CD14-positive monocyte (primary cell): Measurements from ENCODE around the gene RPL7L1. TPM values are rescaled to one million over a fixed set of nuclear protein-coding genes. Genes with fewer than 3 reads are reported as not detected.
A peak's percentile ranks its signal among the peaks of the same experiment; 100 is the strongest.

Experiments
- DNase-seq, 3 donors: peaks; one replicate each; pipeline ENCODE4 v3.0.0-alpha.2; 2011 to 2022
- H2AFZ ChIP-seq: 2 replicates; pipeline ENCODE4 v1.6.0; 2012; ENCODE audit warnings: mild to moderate bottlenecking, low read depth, low read length, inconsistent platforms; ENCODE audit not compliant: insufficient read depth, poor library complexity, severe bottlenecking
- H3K27ac ChIP-seq, 2 donors: 1 replicate in 1 of 2; 2 replicates in 1 of 2; pipeline ENCODE4 v1.5.1; 2012 to 2013; ENCODE audit warnings: low read length in 2 of 2, control low read depth in 1 of 2, inconsistent platforms in 1 of 2, low read depth in 1 of 2, mild to moderate bottlenecking in 1 of 2
- H3K27me3 ChIP-seq, 2 donors: one replicate each; pipeline versions ENCODE4 v1.6.0 to v1.6.1; 2011 to 2013; ENCODE audit warnings: low read length in 2 of 2; ENCODE audit not compliant: control insufficient read depth in 2 of 2, insufficient read depth in 2 of 2
- H3K36me3 ChIP-seq, 2 donors: replicated peaks in 1 of 2; 1 replicate in 1 of 2; 2 replicates in 1 of 2; pipeline versions ENCODE4 v1.5.1 to v1.6.1; 2012 to 2013; ENCODE audit warnings: low read length in 2 of 2, control low read depth in 1 of 2, inconsistent platforms in 1 of 2, mild to moderate bottlenecking in 1 of 2; ENCODE audit not compliant: insufficient read depth in 2 of 2, control insufficient read depth in 1 of 2
- H3K4me1 ChIP-seq, 2 donors: 1 replicate in 1 of 2; 2 replicates in 1 of 2; pipeline versions ENCODE4 v1.5.1 to v1.6.1; 2012 to 2013; ENCODE audit warnings: low read length in 2 of 2, control low read depth in 1 of 2, inconsistent platforms in 1 of 2, mild to moderate bottlenecking in 1 of 2, moderate library complexity in 1 of 2; ENCODE audit not compliant: insufficient read depth in 2 of 2, control insufficient read depth in 1 of 2
- H3K4me2 ChIP-seq: replicated peaks from 2 replicates; pipeline ENCODE3; 2012; ENCODE audit warnings: low read length, moderate library complexity, mild to moderate bottlenecking; ENCODE audit not compliant: poor library complexity, severe bottlenecking; ENCODE audit errors: extremely low read depth
- H3K4me3 ChIP-seq, 3 experiments: fragments of 200-600 bp in 1 of 3; sonication (generic) in 1 of 3; replicated peaks in 1 of 3; 1 replicate in 2 of 3; 2 replicates in 1 of 3; pipeline ENCODE4 v1.5.1; 2011 to 2013; ENCODE audit warnings: low read length in 3 of 3, mild to moderate bottlenecking in 3 of 3, control low read depth in 2 of 3, low read depth in 2 of 3, inconsistent platforms in 1 of 3, moderate library complexity in 1 of 3
- H3K79me2 ChIP-seq: 2 replicates; pipeline ENCODE4 v1.6.0; 2012; ENCODE audit warnings: mild to moderate bottlenecking, control low read depth, inconsistent platforms, low read length, moderate library complexity; ENCODE audit not compliant: insufficient read depth
- H3K9ac ChIP-seq: 2 replicates; pipeline ENCODE4 v1.6.0; 2017; ENCODE audit warnings: low read length, mild to moderate bottlenecking; ENCODE audit not compliant: insufficient read depth, poor library complexity, severe bottlenecking
- H3K9me3 ChIP-seq, 2 donors: replicated peaks in 1 of 2; 1 replicate in 1 of 2; 2 replicates in 1 of 2; pipeline versions ENCODE4 v1.5.1 to v1.6.1; 2012 to 2013; ENCODE audit warnings: low read length in 2 of 2, control low read depth in 1 of 2; ENCODE audit not compliant: control insufficient read depth in 1 of 2, insufficient read depth in 1 of 2
- H4K20me1 ChIP-seq: 2 replicates; pipeline ENCODE4 v1.6.0; 2012; ENCODE audit warnings: mild to moderate bottlenecking, low read length, control low read depth, moderate library complexity; ENCODE audit not compliant: insufficient read depth
- H3K27ac Mint-ChIP-seq, 7 donors: one replicate each; pipeline ENCODE4 v1.8.0; 2020; ENCODE audit warnings: mild to moderate bottlenecking in 7 of 7, mixed read lengths in 7 of 7, moderate library complexity in 6 of 7, inconsistent platforms in 2 of 7
- H3K27me3 Mint-ChIP-seq, 3 donors: one replicate each; pipeline ENCODE4 v1.8.0; 2021 to 2022; ENCODE audit warnings: low read depth in 3 of 3, mild to moderate bottlenecking in 3 of 3, mixed read lengths in 3 of 3, moderate library complexity in 3 of 3, inconsistent platforms in 1 of 3
- H3K36me3 Mint-ChIP-seq, 2 donors: one replicate each; pipeline ENCODE4 v1.8.0; 2020; ENCODE audit warnings: mixed read lengths in 2 of 2, inconsistent platforms in 1 of 2, mild to moderate bottlenecking in 1 of 2
- H3K4me1 Mint-ChIP-seq: one replicate; pipeline ENCODE4 v1.8.0; 2020; ENCODE audit warnings: mild to moderate bottlenecking, mixed read lengths
- H3K4me3 Mint-ChIP-seq, 2 donors: one replicate each; pipeline ENCODE4 v1.8.0; 2020; ENCODE audit warnings: mild to moderate bottlenecking in 2 of 2, mixed read lengths in 2 of 2, moderate library complexity in 1 of 2
- H3K9me3 Mint-ChIP-seq, 7 donors: one replicate each; pipeline ENCODE4 v1.8.0; 2020 to 2022; ENCODE audit warnings: mixed read lengths in 7 of 7, mild to moderate bottlenecking in 6 of 7, moderate library complexity in 6 of 7, inconsistent platforms in 2 of 7
- WGBS: methylation state at CpG from one replicate; pipeline ENCODE4 v1.1.5; 2013; ENCODE audit warnings: missing lambda C conversion rate; ENCODE audit not compliant: insufficient coverage; 5-methylcytosine and 5-hydroxymethylcytosine counted together
- intact Hi-C, 2 donors: fragments of 100-400 bp; cut with micrococcal nuclease; formaldehyde crosslinking; loops; one replicate each; pipeline versions ENCODE4 v1.15.0 to v1.15.1; 2023
- polyA plus RNA-seq, 3 donors: library from polyadenylated mRNA; depleted of rRNA in 1 of 3; unstranded in 2 of 3; stranded (reverse) in 1 of 3; fragments of 300-500 nt in 2 of 3; fragments of >200 nt in 1 of 3; fragmentation: Illumina TruSeq in 2 of 3; gene quantifications; 1 replicate in 2 of 3; 2 replicates in 1 of 3; pipeline ENCODE4 v1.2.3, GENCODE V29; 2012 to 2021
- TF ChIP-seq, protein P1 (sequence below): fragments of 200-600 bp; IDR thresholded peaks from one replicate; pipeline ENCODE4 v1.8.0; 2022; ENCODE audit warnings: antibody characterized with exemption, mild to moderate bottlenecking

Gene RPL7L1
- polyA plus RNA-seq, 3 donors: 7.6 to 35.5 (median 29.7) TPM

DNA sequence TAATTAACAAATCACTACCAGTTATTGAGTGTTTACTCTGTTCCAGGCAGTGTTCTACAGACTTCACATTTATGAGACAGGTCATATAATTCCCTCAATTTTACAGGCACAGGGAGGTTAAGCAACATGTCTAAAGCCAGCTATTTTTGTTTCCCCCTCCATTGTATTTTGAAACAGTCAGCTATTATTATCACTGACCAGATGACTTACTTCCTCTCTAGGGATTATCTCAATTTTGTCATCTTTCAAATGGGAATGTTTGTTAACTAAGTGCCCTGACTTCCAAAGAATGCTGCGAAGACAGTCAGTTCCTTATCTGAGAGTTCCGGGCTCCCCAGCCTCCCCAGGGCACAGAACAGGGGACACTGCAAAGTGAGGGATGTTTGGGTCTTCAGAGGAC lies 44.2 kb downstream of the RPL7L1 start:
- DNase-seq: peak; percentile 24 to 58 (median 50)
- H3K9ac ChIP-seq: no peak overlapping the region
- no peaks in the 10 kb centered on the region for H3K27me3 ChIP-seq
- H3K36me3 ChIP-seq: no peaks in the 10 kb centered on the region
- peaks cover 3% of the 10 kb centered on the region for H3K79me2 ChIP-seq
- peak overlapping the region in 6 of 7 donors; percentile 31 to 81 (median 55) for H3K27ac Mint-ChIP-seq
- peaks cover 0 to 3% (median 0%) of the 10 kb centered on the region in 7 donors for H3K9me3 Mint-ChIP-seq
- H3K27me3 Mint-ChIP-seq: peaks cover 3 to 6% (median 4%) of the 10 kb centered on the region in 3 donors
- H4K20me1 ChIP-seq: peaks cover 3% of the 10 kb centered on the region
- no peak overlapping the region for H2AFZ ChIP-seq
- intact Hi-C loops: no loop called here
- peaks cover 34 to 37% of the 10 kb centered on the region in 2 donors for H3K4me1 ChIP-seq
- TF ChIP-seq, protein P1, sequence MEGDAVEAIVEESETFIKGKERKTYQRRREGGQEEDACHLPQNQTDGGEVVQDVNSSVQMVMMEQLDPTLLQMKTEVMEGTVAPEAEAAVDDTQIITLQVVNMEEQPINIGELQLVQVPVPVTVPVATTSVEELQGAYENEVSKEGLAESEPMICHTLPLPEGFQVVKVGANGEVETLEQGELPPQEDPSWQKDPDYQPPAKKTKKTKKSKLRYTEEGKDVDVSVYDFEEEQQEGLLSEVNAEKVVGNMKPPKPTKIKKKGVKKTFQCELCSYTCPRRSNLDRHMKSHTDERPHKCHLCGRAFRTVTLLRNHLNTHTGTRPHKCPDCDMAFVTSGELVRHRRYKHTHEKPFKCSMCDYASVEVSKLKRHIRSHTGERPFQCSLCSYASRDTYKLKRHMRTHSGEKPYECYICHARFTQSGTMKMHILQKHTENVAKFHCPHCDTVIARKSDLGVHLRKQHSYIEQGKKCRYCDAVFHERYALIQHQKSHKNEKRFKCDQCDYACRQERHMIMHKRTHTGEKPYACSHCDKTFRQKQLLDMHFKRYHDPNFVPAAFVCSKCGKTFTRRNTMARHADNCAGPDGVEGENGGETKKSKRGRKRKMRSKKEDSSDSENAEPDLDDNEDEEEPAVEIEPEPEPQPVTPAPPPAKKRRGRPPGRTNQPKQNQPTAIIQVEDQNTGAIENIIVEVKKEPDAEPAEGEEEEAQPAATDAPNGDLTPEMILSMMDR: no peak
- H3K4me1 Mint-ChIP-seq: peaks cover 30% of the 10 kb centered on the region
- whole genome bisulfite sequencing: 25% methylated on average over 2 of the region's 2 CpGs
- peak overlapping the region; percentile 44 for H3K4me2 ChIP-seq
- H3K36me3 Mint-ChIP-seq: no peaks in the 10 kb centered on the region
- peak overlapping the region; percentile 32 to 44 for H3K27ac ChIP-seq
- no peaks in the 10 kb centered on the region for H3K9me3 ChIP-seq
- H3K4me3 ChIP-seq: peak overlapping the region in 1 of 3 experiments; percentile 42
- H3K4me3 Mint-ChIP-seq: peak overlapping the region; percentile 45 to 62

- WGBS: 90% methylated on average over 15 of the region's 23 CpGs
- Histone ChIP-seq H3K27ac (no peak overlapping the region), H3K9ac (no peak overlapping the region), H3K4me1 (peaks cover 38 to 44% of the 10 kb centered on the region in 2 donors), H3K27me3 (no peaks in the 10 kb centered on the region), H4K20me1 (peaks cover 5% of the 10 kb centered on the region), H3K9me3 (no peaks in the 10 kb centered on the region), H2AFZ (no peak overlapping the region), H3K4me3 (no peak overlapping the region), H3K36me3 (no peaks in the 10 kb centered on the region), H3K79me2 (peaks cover 4% of the 10 kb centered on the region), H3K4me2 (no peak overlapping the region)
- Mint-ChIP-seq H3K27me3 (peaks cover 2 to 4% (median 3%) of the 10 kb centered on the region in 3 donors), H3K4me1 (peaks cover 36% of the 10 kb centered on the region), H3K9me3 (no peaks in the 10 kb centered on the region), H3K4me3 (no peak overlapping the region), H3K27ac (peak overlapping the region in 1 of 7 donors; percentile 41), H3K36me3 (no peaks in the 10 kb centered on the region)
- DNase-seq: no peak
- intact Hi-C loops: no loop called here
- TF ChIP-seq, protein P1: no peak
These were observed 45.9 kb downstream of the RPL7L1 start for GRCh38 chr6:42925248-42925857.
